HCT116 (cell line): ENCODE results near the gene ST3GAL5.

Experiments used
- EZH2 ChIP-seq: fragments of 200-600 bp; sonication (generic); IDR thresholded peaks from 2 replicates; pipeline ENCODE4 v1.6.1; 2017; ENCODE audit warnings: antibody characterized with exemption, mixed run types
- TF ChIP-seq, protein P1 (sequence below): IDR thresholded peaks from 2 replicates; pipeline ENCODE4 v1.6.1; 2012
- TF ChIP-seq, protein P2 (sequence below), 3 experiments: fragments of 200-600 bp in 1 of 3; sonication (generic) in 1 of 3; IDR thresholded peaks in 2 of 3; conservative IDR thresholded peaks in 1 of 3; 2 replicates each; pipeline ENCODE4 v1.5.1; 2012 to 2017; ENCODE audit warnings: low read depth in 2 of 3, low read length in 2 of 3, antibody characterized with exemption in 1 of 3, borderline replicate concordance in 1 of 3, control low read depth in 1 of 3, mild to moderate bottlenecking in 1 of 3, mixed read lengths in 1 of 3, mixed run types in 1 of 3, moderate library complexity in 1 of 3; ENCODE audit not compliant: insufficient read depth in 1 of 3

DNA sequence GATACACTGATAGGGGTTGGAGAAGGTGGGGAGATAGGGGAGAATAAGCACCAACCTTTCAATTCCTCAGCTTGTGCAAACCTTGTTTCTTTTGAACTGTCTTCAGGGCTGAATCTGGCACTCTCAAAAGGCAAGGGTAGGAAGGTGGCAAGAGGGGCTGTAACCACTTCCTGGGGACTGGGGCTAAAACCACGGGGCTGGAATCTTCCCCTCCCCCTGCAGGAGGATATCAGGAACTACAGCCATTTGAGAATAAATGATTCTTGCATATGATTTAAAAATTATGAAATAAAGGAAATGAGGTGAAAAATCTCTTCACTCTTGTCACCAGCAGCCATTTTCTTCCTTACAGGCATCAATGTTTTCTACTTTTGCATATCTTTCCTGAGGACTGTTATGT is 84.2 kb downstream of the ST3GAL5 start:
- TF ChIP-seq EZH2, result no peak
- TF ChIP-seq, protein P1, sequence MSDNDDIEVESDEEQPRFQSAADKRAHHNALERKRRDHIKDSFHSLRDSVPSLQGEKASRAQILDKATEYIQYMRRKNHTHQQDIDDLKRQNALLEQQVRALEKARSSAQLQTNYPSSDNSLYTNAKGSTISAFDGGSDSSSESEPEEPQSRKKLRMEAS, result no peak
- TF ChIP-seq, protein P2, sequence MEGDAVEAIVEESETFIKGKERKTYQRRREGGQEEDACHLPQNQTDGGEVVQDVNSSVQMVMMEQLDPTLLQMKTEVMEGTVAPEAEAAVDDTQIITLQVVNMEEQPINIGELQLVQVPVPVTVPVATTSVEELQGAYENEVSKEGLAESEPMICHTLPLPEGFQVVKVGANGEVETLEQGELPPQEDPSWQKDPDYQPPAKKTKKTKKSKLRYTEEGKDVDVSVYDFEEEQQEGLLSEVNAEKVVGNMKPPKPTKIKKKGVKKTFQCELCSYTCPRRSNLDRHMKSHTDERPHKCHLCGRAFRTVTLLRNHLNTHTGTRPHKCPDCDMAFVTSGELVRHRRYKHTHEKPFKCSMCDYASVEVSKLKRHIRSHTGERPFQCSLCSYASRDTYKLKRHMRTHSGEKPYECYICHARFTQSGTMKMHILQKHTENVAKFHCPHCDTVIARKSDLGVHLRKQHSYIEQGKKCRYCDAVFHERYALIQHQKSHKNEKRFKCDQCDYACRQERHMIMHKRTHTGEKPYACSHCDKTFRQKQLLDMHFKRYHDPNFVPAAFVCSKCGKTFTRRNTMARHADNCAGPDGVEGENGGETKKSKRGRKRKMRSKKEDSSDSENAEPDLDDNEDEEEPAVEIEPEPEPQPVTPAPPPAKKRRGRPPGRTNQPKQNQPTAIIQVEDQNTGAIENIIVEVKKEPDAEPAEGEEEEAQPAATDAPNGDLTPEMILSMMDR (IDR thresholded peaks at IDR 0.05 in 2 of 3, conservative IDR thresholded peaks at IDR 0.05 in 1 of 3; ENCODE audit: borderline replicate concordance in 1 of 3, insufficient read depth in 1 of 3, low read depth in 2 of 3, low read length in 2 of 3), result peak; percentile 75; a peak in 5 of 6 replicates
